GM21528 (cell line): ENCODE data around the gene POU5F1.
"Not testable (repeated sequence)": the region's sequence is repeated elsewhere in the genome, so short reads cannot be mapped to it uniquely, and the experiment has no call there.

Experiments
- ATAC-seq: cut with Tn5 transposase; IDR thresholded peaks from one replicate; pipeline ENCODE4 v1.9.1; 2021; ENCODE audit warnings: mild to moderate bottlenecking, moderate library complexity; ENCODE audit not compliant: unreplicated experiment, low FRiP score

Gene POU5F1

DNA sequence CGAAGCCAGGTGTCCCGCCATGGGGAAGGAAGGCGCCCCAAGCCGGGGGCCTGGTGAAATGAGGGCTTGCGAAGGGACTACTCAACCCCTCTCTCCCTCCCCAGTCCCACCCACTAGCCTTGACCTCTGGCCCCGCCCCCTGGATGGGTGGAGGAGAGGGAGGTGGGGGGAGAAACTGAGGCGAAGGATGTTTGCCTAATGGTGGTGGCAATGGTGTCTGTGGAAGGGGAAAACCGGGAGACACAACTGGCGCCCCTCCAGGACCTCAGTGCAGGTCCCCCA is at the start of gene POU5F1:
Gene POU5F1 (minus strand): TSS at position 83 of the 282 bp plus-strand sequence. CDS start 62 bp downstream, at position 21.
- ATAC-seq = no peak

- no peak for ATAC-seq
Measured at GRCh38 chr6:31216208-31216898, 45.9 kb upstream of the POU5F1 start.

GRCh38 chr6:31215216-31215615 is 44.7 kb upstream of the POU5F1 start:
- ATAC-seq = not testable (repeated sequence)

DNA sequence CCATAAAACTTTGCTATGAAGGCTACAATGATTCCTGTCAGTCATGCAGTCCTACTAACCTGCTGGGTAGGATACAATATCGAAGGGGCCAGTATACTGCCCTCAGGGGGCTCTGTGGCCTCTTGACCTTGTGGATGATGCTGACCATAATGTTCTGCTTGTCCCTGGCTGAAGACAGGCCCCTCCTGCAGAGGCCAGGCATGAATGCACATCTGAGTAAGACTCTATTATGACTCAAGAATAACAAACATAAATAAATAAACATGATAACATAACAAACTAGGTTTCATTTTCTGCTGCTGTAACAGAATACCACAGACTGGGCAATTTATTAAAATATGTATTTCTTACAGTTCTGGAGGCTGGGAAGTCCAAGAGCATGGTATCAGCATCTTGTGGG is 44.0 kb upstream of the POU5F1 start:
- ATAC-seq = no peak

GRCh38 chr6:31210741-31211532 is 40.5 kb upstream of the POU5F1 start:
- no peak for ATAC-seq

DNA sequence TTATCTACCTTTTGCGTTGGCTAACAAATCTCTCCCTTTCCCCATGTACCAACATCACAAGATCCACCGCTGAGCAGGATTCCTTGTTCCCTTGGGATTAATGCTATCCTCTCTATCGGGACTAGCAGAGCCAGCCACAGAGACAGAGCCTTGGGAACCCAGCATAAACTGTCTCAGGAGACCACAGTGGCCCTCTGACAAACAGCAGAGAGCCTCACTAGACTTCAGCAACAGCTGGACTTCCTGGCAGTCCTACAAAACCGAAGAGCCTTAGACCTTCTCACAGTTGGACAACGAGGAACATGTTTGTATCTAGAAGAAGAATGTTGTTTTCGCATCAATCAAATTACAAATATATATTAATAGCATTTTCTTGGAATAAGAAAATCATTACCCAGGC is 39.6 kb upstream of the POU5F1 start:
- ATAC-seq = no peak

GRCh38 chr6:31209137-31209536 is 38.7 kb upstream of the POU5F1 start:
- no peak for ATAC-seq

GRCh38 chr6:31208506-31208905 is 38.0 kb upstream of the POU5F1 start:
- no peak for ATAC-seq

DNA sequence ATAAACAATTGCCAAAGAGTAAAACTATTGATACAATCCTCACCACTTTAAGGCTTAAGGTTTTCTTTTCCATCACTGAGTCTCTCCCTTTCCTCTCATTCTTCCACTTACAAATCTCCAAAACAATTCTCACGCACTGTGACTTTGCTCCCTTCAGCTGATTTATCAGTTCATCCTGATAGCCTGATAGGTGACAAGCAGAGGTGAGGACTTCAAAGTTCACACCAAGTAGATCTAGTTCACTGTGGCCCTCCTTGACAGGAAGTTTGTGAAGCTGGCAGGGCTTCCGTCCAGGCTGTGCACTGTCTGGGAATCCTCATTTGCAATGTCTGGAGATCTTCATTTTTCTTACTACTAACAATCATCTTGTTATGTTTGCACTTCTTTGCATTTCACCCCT is 35.2 kb upstream of the POU5F1 start:
- ATAC-seq = no peak

DNA sequence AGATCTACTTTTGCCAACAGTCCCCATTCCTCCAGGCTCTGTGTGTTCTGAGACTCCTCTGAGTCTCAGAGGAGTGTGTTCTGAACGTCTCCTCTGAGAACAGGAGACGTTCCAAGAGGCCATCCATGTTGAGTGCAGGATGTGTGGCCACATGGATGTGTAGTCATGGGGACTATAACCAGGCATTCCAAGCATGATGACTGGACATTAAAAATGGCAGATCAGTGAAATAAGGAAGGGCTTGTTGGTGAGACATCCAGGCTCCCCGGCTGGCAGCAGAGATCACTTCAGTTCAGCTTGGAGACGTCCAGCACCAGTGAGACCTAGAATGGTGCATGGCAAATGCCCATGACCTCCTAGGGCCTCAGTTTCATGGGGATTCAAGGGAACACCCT is 34.3 kb upstream of the POU5F1 start:
- ATAC-seq = no peak

DNA sequence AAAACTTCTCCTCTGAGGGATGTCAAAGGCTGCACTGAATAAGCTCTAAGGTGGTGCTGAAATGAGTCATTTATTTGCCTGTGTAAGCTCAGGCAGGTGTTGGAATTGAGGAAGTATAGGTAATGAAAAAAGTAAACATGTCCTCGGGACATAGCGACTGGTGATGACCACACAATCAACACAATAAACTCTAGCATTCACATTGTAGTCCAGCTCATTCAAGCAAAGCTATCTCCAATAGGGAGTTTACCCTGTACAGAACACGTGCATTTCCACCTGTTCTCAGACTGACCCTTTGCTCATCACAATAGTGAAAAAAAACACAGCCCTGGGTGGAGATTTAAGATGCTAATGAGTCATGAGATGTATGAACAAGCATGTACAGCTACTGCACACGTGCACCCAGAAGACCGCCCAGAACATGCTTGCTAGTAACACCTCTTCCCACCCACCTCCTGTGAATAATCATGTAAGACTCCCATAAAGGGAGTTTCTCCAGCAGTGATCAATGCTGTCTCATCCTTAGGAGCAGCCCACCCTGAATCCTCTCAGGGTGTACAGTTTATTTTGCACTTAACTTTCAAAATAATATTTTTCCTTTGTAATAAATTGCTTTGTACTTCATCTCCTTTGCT is 33.0 kb upstream of the POU5F1 start:
- ATAC-seq = peak; percentile 51

DNA sequence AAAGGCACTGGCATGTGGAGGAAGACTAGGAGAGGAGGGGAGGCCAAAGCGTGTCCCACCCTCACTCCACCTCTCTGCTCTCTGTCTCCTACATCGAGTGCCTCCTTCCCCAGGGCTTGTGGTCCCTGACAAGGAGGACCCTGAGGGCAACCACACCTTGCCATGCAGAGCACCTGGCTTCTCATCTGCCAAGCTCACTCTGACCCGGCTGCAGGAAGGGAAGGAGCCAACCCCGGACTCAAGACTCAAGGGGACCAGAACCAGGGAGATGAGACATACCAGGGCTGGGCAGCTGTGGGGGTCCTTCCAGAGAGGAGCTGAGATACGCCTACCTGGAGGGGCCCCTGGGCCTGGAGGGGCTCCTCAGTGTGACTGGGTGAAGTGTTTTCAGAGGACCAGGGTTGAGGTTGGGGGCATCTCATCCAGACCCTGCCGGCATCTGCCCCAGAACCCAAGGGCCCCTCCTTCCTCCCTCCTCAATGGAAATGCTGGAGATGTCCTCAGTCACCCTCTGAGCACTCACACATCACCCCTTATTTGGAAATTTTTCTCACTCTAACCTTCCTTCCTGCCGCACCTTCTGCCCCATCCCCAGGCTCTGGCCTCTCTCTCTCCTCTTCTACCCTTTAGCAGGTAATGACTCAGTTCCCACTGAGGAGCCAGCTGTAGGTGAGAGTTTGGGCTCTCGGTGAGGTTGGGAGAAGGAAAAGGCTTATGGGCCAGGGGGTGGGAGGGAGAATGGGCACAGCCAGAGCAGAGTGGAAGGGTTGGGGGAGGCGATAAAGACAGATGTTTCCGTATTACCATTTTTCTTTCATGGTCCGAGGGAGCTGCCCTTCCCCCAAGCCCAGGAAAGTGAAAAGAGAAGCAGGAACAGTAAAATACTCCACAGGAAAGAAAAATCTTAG is 32.0 kb upstream of the POU5F1 start:
- ATAC-seq = no peak

- ATAC-seq = not testable (repeated sequence)
Measured at GRCh38 chr6:31199105-31199452, 28.6 kb upstream of the POU5F1 start.

GRCh38 chr6:31197559-31198305 is 27.2 kb upstream of the POU5F1 start:
- ATAC-seq = peak; percentile 71

- ATAC-seq = not testable (repeated sequence)
Measured at GRCh38 chr6:31196251-31197022, 26.0 kb upstream of the POU5F1 start.

GRCh38 chr6:31195308-31195979 is 25.0 kb upstream of the POU5F1 start:
- ATAC-seq = not testable (repeated sequence)

DNA sequence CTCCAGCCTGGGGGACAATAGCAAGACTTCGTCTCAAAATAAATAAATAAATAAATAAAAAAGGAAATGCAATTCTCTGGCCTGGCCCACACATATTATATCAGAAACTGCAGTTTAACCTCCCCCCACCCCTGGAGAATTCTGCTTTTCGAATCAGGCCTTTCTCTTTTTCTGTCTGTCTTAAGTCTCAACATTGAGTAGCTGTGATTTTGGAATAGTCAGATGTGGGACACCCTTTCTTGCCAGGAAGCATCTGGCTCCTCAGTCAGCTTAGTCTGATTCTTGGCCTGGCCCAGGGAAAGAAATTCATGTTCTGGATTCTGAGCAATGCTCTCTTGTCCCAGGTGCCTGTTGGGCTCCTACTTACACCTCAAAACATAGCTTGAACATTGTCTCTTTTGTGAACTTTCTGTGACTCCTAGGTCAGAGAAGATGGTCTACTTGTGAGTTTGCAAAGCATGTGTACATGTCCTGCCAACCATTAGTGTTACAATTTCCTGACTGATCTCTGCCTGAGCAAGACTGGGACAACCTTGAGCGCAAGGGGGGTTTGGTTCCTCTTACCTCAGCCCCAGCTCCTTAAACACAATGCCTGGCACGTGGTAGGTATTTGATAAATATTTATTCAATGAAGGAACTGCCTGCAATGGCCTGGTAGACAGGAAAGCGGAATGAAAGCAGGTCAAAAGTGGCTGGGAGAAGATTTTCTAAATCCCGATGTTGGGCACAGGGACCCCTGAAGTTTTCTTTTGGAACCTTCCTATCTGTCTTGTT is 23.8 kb upstream of the POU5F1 start:
- no peak for ATAC-seq

DNA sequence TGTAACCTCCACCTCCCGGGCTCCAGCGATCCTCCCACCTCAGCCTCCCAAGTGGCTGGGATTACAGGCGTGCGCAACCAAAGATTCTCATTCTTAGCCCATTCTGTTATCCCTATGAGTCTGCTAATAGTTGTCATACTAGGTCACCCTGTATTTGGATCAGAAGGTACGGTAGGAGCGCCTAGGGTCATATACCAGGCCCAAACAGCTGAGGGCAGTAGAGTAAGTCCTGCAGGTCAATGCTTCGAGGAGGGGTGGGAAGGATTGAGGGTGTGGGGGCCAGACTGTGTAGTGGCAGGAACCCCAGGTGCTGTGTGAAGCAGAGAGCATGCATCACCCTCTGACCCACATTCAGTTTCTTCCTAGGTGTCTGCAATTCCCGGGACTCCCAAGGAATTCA is 22.7 kb upstream of the POU5F1 start:
- no peak for ATAC-seq
